GM19455 (cell line): ENCODE measurements around the gene NCOA4.
"Not testable (repeated sequence)": the region's sequence is repeated elsewhere in the genome, so short reads cannot be mapped to it uniquely, and the experiment has no call there.

Experiments used
- ATAC-seq: cut with Tn5 transposase; IDR thresholded peaks from one replicate; pipeline ENCODE4 v1.9.1; 2021; ENCODE audit not compliant: unreplicated experiment

Gene NCOA4

GRCh38 chr10:46020344-46020657 lies 10.1 kb downstream of the NCOA4 start:
- ATAC-seq: no peak

DNA sequence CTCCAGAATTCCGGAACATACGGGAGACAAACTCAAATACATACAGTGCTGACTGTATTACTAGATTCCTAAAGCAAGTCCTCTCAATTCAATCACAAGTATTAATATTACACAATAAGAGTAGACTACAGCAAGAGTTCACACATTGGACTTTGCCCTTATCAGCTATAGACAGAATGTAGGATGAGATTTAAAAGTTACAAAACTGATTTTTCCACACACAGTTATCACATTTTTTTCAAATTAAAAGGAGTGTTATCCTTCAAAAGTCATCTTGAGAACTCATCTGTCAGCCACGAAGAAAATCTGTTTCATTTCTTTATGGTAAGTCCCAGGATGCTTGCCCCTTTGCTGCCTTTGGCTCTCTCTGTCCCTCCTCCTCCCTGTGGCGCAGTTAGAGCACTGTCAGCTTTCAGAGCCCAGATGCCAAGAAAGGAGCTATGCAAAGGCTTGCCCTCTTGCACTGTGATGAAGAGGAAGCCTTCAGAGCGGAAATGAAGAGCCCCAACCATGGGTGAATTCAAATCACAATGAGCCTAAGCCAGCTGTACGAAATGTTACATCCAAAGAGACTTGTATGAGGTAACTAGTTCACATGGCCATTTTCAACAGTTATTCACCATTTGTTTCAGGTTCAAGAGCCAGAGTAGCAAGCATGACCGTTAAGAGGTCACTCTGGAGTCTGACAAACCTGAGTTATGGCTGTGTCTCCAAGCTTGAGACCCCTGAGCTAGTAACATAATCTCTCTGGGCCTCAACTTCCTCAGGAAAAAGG lies 10.7 kb downstream of the NCOA4 start:
- ATAC-seq: no peak

- ATAC-seq: no peak
These were observed 11.3 kb downstream of the NCOA4 start for GRCh38 chr10:46019177-46019528.

GRCh38 chr10:46018453-46019176 lies 11.8 kb downstream of the NCOA4 start:
- ATAC-seq: no peak

GRCh38 chr10:46017733-46018132 lies 12.7 kb downstream of the NCOA4 start:
- no peak for ATAC-seq

DNA sequence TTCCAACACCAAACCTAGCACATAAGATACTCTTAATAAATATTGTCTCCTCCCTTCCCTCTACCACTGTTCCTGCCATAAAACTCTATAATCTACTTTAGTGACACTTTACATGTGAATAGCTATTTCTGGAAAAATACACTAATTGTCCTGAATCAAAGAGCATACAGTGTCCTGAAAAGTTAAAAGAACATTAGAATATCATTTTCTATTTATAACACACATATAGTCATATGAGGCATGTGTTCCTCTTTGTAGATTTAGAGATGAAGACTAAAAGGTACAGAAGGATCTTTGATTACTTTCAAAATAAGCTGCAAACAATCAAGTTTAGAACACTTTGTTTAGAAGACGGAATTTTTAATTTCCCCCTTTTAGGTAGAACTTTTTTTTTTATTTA lies 13.6 kb downstream of the NCOA4 start:
- no peak for ATAC-seq

GRCh38 chr10:46016190-46016589 lies 14.2 kb downstream of the NCOA4 start:
- no peak for ATAC-seq

DNA sequence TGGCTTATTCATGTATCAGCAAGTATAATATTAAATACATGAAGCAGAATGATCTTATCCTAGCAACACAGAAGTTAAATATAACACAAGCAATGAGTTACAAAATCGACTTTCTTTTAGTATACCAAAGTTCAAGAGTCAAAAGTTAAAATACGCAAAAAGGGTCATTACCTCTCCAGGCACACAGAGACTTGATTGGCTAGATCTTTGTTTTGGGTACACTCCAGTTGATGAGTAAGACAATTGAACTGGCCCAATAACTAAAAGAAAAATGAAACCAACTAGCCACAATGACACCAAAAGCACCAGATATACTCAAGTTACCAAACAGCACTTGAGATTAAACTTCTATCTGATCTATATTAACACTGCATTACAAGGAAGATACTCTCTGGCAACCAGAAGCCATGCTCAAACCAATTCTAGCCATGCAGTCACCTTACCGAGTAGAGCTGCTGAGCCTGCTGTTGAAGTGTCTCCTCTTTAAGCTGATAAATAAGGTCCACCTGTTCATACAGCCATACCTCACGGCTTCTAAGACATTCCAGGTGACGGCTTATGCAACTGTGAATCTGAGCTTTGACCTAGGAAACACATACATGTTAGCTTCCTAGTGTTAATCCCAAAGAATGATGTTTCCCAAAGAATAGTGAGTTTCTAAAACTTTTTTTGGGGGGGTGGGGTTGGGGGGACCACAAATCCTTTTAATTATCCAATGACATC lies 15.6 kb downstream of the NCOA4 start:
- no peak for ATAC-seq

- no peak for ATAC-seq
These were observed 16.2 kb downstream of the NCOA4 start for GRCh38 chr10:46014206-46014605.

- ATAC-seq: no peak
These were observed 17.7 kb downstream of the NCOA4 start for GRCh38 chr10:46012746-46013145.

DNA sequence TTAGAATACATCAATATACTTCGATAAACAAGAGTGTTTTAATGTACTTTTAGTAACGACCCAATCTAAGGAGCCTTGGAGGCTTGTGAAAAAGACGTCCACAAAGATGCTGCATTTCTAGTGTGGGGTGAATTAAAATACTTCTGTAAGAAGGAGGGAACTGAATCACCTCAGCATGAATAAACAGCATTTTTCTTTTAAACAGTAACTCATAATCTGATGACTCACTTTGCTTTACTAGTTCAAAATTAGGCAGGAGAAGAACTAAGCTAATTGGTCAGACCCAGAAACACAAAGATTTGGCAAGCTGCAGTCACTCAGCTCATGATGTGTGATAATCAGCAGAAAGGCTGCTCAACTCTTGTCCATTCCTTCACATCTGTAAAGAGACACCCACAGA lies 24.2 kb downstream of the NCOA4 start:
- ATAC-seq: no peak

DNA sequence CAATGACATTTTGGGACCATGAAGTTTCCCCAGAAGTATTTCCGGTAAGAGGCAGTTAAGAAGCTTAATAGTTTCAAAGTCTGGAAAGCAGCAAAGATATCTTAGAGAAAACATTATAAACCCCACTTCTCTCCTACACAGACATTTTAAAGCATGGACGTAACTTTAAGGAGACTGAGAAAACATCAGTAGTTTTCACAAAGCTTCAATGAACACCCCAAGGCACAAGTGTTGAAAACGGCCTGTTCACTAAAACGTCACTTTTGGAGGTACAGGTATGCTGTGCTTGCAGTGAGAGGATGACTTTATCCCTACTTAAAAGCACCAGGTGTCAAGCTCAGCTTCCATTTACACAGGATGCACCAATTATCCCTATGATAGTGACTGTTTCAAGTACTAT lies 25.0 kb downstream of the NCOA4 start:
- ATAC-seq: no peak

GRCh38 chr10:46004963-46005362 lies 25.5 kb downstream of the NCOA4 start:
- ATAC-seq: no peak

GRCh38 chr10:46002916-46003693 lies 27.3 kb downstream of the NCOA4 start:
- no peak for ATAC-seq

DNA sequence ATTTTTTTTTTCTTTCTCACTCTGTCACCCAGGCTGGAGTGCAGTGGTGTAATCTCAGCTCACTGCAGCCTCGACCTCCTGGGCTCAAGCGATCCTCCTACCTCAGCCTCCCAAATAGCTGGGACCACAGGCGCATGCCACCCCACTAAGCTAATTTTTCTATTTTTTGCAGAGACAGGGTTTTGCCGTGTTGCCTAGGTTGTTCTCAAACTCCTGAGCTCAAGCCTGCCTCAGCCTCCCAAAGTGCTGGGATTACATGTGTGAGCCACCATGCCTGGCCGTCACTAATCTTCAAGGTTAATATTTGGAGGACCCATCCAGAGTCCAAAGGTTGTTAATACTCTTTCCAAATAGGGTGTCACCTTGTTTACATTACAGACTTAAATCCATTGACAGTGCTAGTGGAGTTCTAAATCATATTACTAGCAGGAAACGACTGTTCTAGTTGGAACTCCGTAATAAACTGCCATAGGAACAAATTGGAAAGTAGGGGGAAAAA lies 28.2 kb downstream of the NCOA4 start:
- not testable (repeated sequence) for ATAC-seq

- no peak for ATAC-seq
These were observed 29.2 kb downstream of the NCOA4 start for GRCh38 chr10:46001187-46001756.

DNA sequence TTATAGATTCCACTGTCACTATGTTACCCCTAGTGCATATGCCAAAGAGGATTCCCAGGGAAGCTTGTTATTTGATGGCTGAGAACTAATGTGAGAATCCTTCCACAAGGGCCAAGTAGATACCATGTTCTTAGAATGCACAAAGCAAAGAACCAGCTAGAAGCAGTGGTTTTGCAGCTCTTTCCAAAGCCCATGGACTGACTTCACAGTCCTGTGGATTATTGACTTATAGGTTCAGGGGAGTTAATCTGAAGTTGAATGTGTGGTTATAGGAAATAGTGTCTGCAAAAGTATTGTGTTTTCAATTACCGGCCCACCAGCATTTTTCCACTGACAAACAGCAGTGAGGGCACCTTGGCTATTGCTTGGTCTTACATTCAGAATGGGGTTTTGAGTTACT lies 29.9 kb downstream of the NCOA4 start:
- no peak for ATAC-seq

- ATAC-seq: not testable (repeated sequence)
These were observed 30.5 kb downstream of the NCOA4 start for GRCh38 chr10:45999955-46000354.

GRCh38 chr10:45997994-45998763 lies 32.2 kb downstream of the NCOA4 start:
- ATAC-seq: no peak

GRCh38 chr10:45997557-45997956 lies 32.9 kb downstream of the NCOA4 start:
- no peak for ATAC-seq
